CD14-positive monocyte (primary cell): ENCODE data around the gene POLRMT. TPM values are rescaled to one million over a fixed set of nuclear protein-coding genes. Genes with fewer than 3 reads are reported as not detected.

Experiments
- DNase-seq, 3 donors: peaks; one replicate each; pipeline ENCODE4 v3.0.0-alpha.2; 2011 to 2022
- H2AFZ ChIP-seq: 2 replicates; pipeline ENCODE4 v1.6.0; 2012; ENCODE audit warnings: mild to moderate bottlenecking, low read depth, low read length, inconsistent platforms; ENCODE audit not compliant: insufficient read depth, poor library complexity, severe bottlenecking
- H3K27ac ChIP-seq, 2 donors: 1 replicate in 1 of 2; 2 replicates in 1 of 2; pipeline ENCODE4 v1.5.1; 2012 to 2013; ENCODE audit warnings: low read length in 2 of 2, control low read depth in 1 of 2, inconsistent platforms in 1 of 2, low read depth in 1 of 2, mild to moderate bottlenecking in 1 of 2
- H3K27me3 ChIP-seq, 2 donors: one replicate each; pipeline versions ENCODE4 v1.6.0 to v1.6.1; 2011 to 2013; ENCODE audit warnings: low read length in 2 of 2; ENCODE audit not compliant: control insufficient read depth in 2 of 2, insufficient read depth in 2 of 2
- H3K36me3 ChIP-seq, 2 donors: replicated peaks in 1 of 2; 1 replicate in 1 of 2; 2 replicates in 1 of 2; pipeline versions ENCODE4 v1.5.1 to v1.6.1; 2012 to 2013; ENCODE audit warnings: low read length in 2 of 2, control low read depth in 1 of 2, inconsistent platforms in 1 of 2, mild to moderate bottlenecking in 1 of 2; ENCODE audit not compliant: insufficient read depth in 2 of 2, control insufficient read depth in 1 of 2
- H3K4me1 ChIP-seq, 2 donors: 1 replicate in 1 of 2; 2 replicates in 1 of 2; pipeline versions ENCODE4 v1.5.1 to v1.6.1; 2012 to 2013; ENCODE audit warnings: low read length in 2 of 2, control low read depth in 1 of 2, inconsistent platforms in 1 of 2, mild to moderate bottlenecking in 1 of 2, moderate library complexity in 1 of 2; ENCODE audit not compliant: insufficient read depth in 2 of 2, control insufficient read depth in 1 of 2
- H3K4me2 ChIP-seq: replicated peaks from 2 replicates; pipeline ENCODE3; 2012; ENCODE audit warnings: low read length, moderate library complexity, mild to moderate bottlenecking; ENCODE audit not compliant: poor library complexity, severe bottlenecking; ENCODE audit errors: extremely low read depth
- H3K4me3 ChIP-seq, 3 experiments: fragments of 200-600 bp in 1 of 3; sonication (generic) in 1 of 3; replicated peaks in 1 of 3; 1 replicate in 2 of 3; 2 replicates in 1 of 3; pipeline ENCODE4 v1.5.1; 2011 to 2013; ENCODE audit warnings: low read length in 3 of 3, mild to moderate bottlenecking in 3 of 3, control low read depth in 2 of 3, low read depth in 2 of 3, inconsistent platforms in 1 of 3, moderate library complexity in 1 of 3
- H3K79me2 ChIP-seq: 2 replicates; pipeline ENCODE4 v1.6.0; 2012; ENCODE audit warnings: mild to moderate bottlenecking, control low read depth, inconsistent platforms, low read length, moderate library complexity; ENCODE audit not compliant: insufficient read depth
- H3K9ac ChIP-seq: 2 replicates; pipeline ENCODE4 v1.6.0; 2017; ENCODE audit warnings: low read length, mild to moderate bottlenecking; ENCODE audit not compliant: insufficient read depth, poor library complexity, severe bottlenecking
- H3K9me3 ChIP-seq, 2 donors: replicated peaks in 1 of 2; 1 replicate in 1 of 2; 2 replicates in 1 of 2; pipeline versions ENCODE4 v1.5.1 to v1.6.1; 2012 to 2013; ENCODE audit warnings: low read length in 2 of 2, control low read depth in 1 of 2; ENCODE audit not compliant: control insufficient read depth in 1 of 2, insufficient read depth in 1 of 2
- H4K20me1 ChIP-seq: 2 replicates; pipeline ENCODE4 v1.6.0; 2012; ENCODE audit warnings: mild to moderate bottlenecking, low read length, control low read depth, moderate library complexity; ENCODE audit not compliant: insufficient read depth
- H3K27ac Mint-ChIP-seq, 7 donors: one replicate each; pipeline ENCODE4 v1.8.0; 2020; ENCODE audit warnings: mild to moderate bottlenecking in 7 of 7, mixed read lengths in 7 of 7, moderate library complexity in 6 of 7, inconsistent platforms in 2 of 7
- H3K27me3 Mint-ChIP-seq, 3 donors: one replicate each; pipeline ENCODE4 v1.8.0; 2021 to 2022; ENCODE audit warnings: low read depth in 3 of 3, mild to moderate bottlenecking in 3 of 3, mixed read lengths in 3 of 3, moderate library complexity in 3 of 3, inconsistent platforms in 1 of 3
- H3K36me3 Mint-ChIP-seq, 2 donors: one replicate each; pipeline ENCODE4 v1.8.0; 2020; ENCODE audit warnings: mixed read lengths in 2 of 2, inconsistent platforms in 1 of 2, mild to moderate bottlenecking in 1 of 2
- H3K4me1 Mint-ChIP-seq: one replicate; pipeline ENCODE4 v1.8.0; 2020; ENCODE audit warnings: mild to moderate bottlenecking, mixed read lengths
- H3K4me3 Mint-ChIP-seq, 2 donors: one replicate each; pipeline ENCODE4 v1.8.0; 2020; ENCODE audit warnings: mild to moderate bottlenecking in 2 of 2, mixed read lengths in 2 of 2, moderate library complexity in 1 of 2
- H3K9me3 Mint-ChIP-seq, 7 donors: one replicate each; pipeline ENCODE4 v1.8.0; 2020 to 2022; ENCODE audit warnings: mixed read lengths in 7 of 7, mild to moderate bottlenecking in 6 of 7, moderate library complexity in 6 of 7, inconsistent platforms in 2 of 7
- CTCF ChIP-seq: fragments of 200-600 bp; IDR thresholded peaks from one replicate; pipeline ENCODE4 v1.8.0; 2022; ENCODE audit warnings: antibody characterized with exemption, mild to moderate bottlenecking
- WGBS: methylation state at CpG from one replicate; pipeline ENCODE4 v1.1.5; 2013; ENCODE audit warnings: missing lambda C conversion rate; ENCODE audit not compliant: insufficient coverage; 5-methylcytosine and 5-hydroxymethylcytosine counted together
- intact Hi-C, 2 donors: fragments of 100-400 bp; cut with micrococcal nuclease; formaldehyde crosslinking; loops; one replicate each; pipeline versions ENCODE4 v1.15.0 to v1.15.1; 2023
- polyA plus RNA-seq, 3 donors: library from polyadenylated mRNA; depleted of rRNA in 1 of 3; unstranded in 2 of 3; stranded (reverse) in 1 of 3; fragments of 300-500 nt in 2 of 3; fragments of >200 nt in 1 of 3; fragmentation: Illumina TruSeq in 2 of 3; gene quantifications; 1 replicate in 2 of 3; 2 replicates in 1 of 3; pipeline ENCODE4 v1.2.3, GENCODE V29; 2012 to 2021

Gene POLRMT
- polyA plus RNA-seq, 3 donors = 16.2 to 40.5 (median 17.6) TPM

- 94% methylated on average over 39 of the region's 48 CpGs for WGBS
- Histone ChIP-seq H3K4me3 (no peak overlapping the region), H3K27ac (no peak overlapping the region), H3K4me1 (no peaks in the 10 kb centered on the region), H3K79me2 (peaks cover 13% of the 10 kb centered on the region), H3K9me3 (no peaks in the 10 kb centered on the region), H3K27me3 (no peaks in the 10 kb centered on the region), H2AFZ (no peak overlapping the region), H3K9ac (no peak overlapping the region), H3K4me2 (no peak overlapping the region), H3K36me3 (peaks cover 60 to 67% of the 10 kb centered on the region in 2 donors), H4K20me1 (peaks cover 74% of the 10 kb centered on the region)
- no peak for TF ChIP-seq CTCF
- no peaks in the 10 kb centered on the region for H3K4me1 Mint-ChIP-seq
- intact Hi-C loops = no loop called here
- H3K27ac Mint-ChIP-seq = no peak overlapping the region
- DNase-seq = no peak
- no peaks in the 10 kb centered on the region for H3K9me3 Mint-ChIP-seq
- H3K27me3 Mint-ChIP-seq = no peaks in the 10 kb centered on the region
- H3K36me3 Mint-ChIP-seq = peaks cover 23 to 56% of the 10 kb centered on the region in 2 donors
- no peak overlapping the region for H3K4me3 Mint-ChIP-seq
Measured at GRCh38 chr19:646779-647565, 13.6 kb upstream of the POLRMT start.

- H3K4me1 ChIP-seq = no peaks in the 10 kb centered on the region
- H3K4me2 ChIP-seq = no peak overlapping the region
- peaks cover 5% of the 10 kb centered on the region for H3K79me2 ChIP-seq
- H3K9ac ChIP-seq = no peak overlapping the region
- H4K20me1 ChIP-seq = peaks cover 66% of the 10 kb centered on the region
- WGBS = 94% methylated on average over 62 of the region's 62 CpGs
- H3K9me3 ChIP-seq = no peaks in the 10 kb centered on the region
- no peak overlapping the region for H2AFZ ChIP-seq
- no peak overlapping the region for H3K4me3 Mint-ChIP-seq
- H3K27ac ChIP-seq = no peak overlapping the region
- no peaks in the 10 kb centered on the region for H3K27me3 ChIP-seq
- intact Hi-C loops = no loop called here
- peaks cover 19 to 50% of the 10 kb centered on the region in 2 donors for H3K36me3 Mint-ChIP-seq
- DNase-seq = no peak
- no peaks in the 10 kb centered on the region for H3K4me1 Mint-ChIP-seq
- H3K36me3 ChIP-seq = peaks cover 53 to 59% of the 10 kb centered on the region in 2 donors
- no peak overlapping the region for H3K4me3 ChIP-seq
- peaks cover 0 to 2% (median 0%) of the 10 kb centered on the region in 7 donors for H3K9me3 Mint-ChIP-seq
- no peaks in the 10 kb centered on the region for H3K27me3 Mint-ChIP-seq
- no peak for TF ChIP-seq CTCF
- peak overlapping the region in 1 of 7 donors; percentile 61 for H3K27ac Mint-ChIP-seq
Measured at GRCh38 chr19:645912-646778, 12.8 kb upstream of the POLRMT start.
